Stomach (tissue), 9 donors: ENCODE measurements around the gene SPOCD1. TPM values are rescaled to one million over a fixed set of nuclear protein-coding genes. Genes with fewer than 3 reads are reported as not detected.

Source experiments
- DNase-seq, 2 donors: peaks; one replicate each; pipeline versions ENCODE4 v3.0.0 to v3.0.0-alpha.2; 2013 to 2019
- H3K27ac ChIP-seq, 5 donors: fragments of 200-600 bp in 4 of 5; sonication (generic) in 4 of 5; one replicate each; pipeline ENCODE4 v1.5.1; 2013 to 2019; ENCODE audit warnings: mild to moderate bottlenecking in 1 of 5, moderate library complexity in 1 of 5
- H3K27me3 ChIP-seq, 3 donors: fragments of 200-600 bp; sonication (generic); one replicate each; pipeline ENCODE4 v1.5.1; 2017 to 2019; ENCODE audit warnings: mixed run types in 1 of 3
- H3K36me3 ChIP-seq, 4 donors: fragments of 200-600 bp; sonication (generic); 1 replicate in 3 of 4; 2 replicates in 1 of 4; pipeline ENCODE4 v1.5.1; 2016 to 2019
- H3K4me1 ChIP-seq, 4 donors: fragments of 200-600 bp; sonication (generic); one replicate each; pipeline ENCODE4 v1.5.1; 2016 to 2019
- H3K4me3 ChIP-seq, 4 donors: fragments of 200-600 bp; sonication (generic) in 3 of 4; one replicate each; pipeline ENCODE4 v1.5.1; 2016 to 2019; ENCODE audit warnings: mild to moderate bottlenecking in 1 of 4
- H3K9me3 ChIP-seq, 4 donors: fragments of 200-600 bp; sonication (generic); one replicate each; pipeline ENCODE4 v1.5.1; 2016 to 2019
- CTCF ChIP-seq, 7 experiments: fragments of 450-650 bp in 4 of 7; fragments of 200-600 bp in 3 of 7; sonication (generic) in 3 of 7; IDR thresholded peaks; one replicate each; pipeline ENCODE4 v1.5.1; 2016 to 2019; ENCODE audit warnings: antibody characterized with exemption in 7 of 7, control low read depth in 2 of 7, mild to moderate bottlenecking in 1 of 7
- EP300 ChIP-seq: sonication (generic); formaldehyde crosslinking; IDR thresholded peaks from one replicate; pipeline ENCODE4 v1.6.1; 2017; ENCODE audit warnings: antibody characterized with exemption
- POLR2A ChIP-seq, 4 donors: fragments of 450-650 bp; IDR thresholded peaks; one replicate each; pipeline ENCODE4 v1.6.1; 2016; ENCODE audit warnings: antibody characterized with exemption in 4 of 4, control low read depth in 2 of 4, mild to moderate bottlenecking in 1 of 4, moderate library complexity in 1 of 4
- POLR2AphosphoS5 ChIP-seq, 3 donors: sonication (generic); formaldehyde crosslinking; IDR thresholded peaks; one replicate each; pipeline ENCODE4 v1.6.1; 2016; ENCODE audit warnings: antibody characterized with exemption in 3 of 3
- WGBS, 5 donors: extraction: QIAGEN DNeasy Blood & Tissue Kit in 3 of 5; methylation state at CpG; one replicate each; pipeline versions ENCODE4 v1.1.5 to v1.1.7; 2013 to 2018; 5-methylcytosine and 5-hydroxymethylcytosine counted together
- intact Hi-C: fragments of 100-400 bp; cut with DNase I; formaldehyde crosslinking; loops from one replicate; pipeline ENCODE4 v1.15.1; 2023; ENCODE audit warnings: low total_unique reads
- polyA plus RNA-seq, 3 donors: library from polyadenylated mRNA; stranded (reverse); fragments of 200-250 nt; gene quantifications; one replicate each; pipeline ENCODE4 v1.2.3, GENCODE V29; 2013
- total RNA-seq, 5 donors: library from RNA; depleted of rRNA; stranded (reverse); fragments of >200 nt; gene quantifications; one replicate each; pipeline versions ENCODE4 v1.1.0 to v1.2.3, GENCODE V29; 2014 to 2016
- donor health status: healthy with polysubstance abuse.
- donor health status: Bipolar disorder and iron deficiency.
- donor health status: healthy.

SPOCD1 gene
- total and polyA plus RNA-seq, 8 donors: 0.55 to 11.1 (median 4.5) TPM; not detected in 1

DNA sequence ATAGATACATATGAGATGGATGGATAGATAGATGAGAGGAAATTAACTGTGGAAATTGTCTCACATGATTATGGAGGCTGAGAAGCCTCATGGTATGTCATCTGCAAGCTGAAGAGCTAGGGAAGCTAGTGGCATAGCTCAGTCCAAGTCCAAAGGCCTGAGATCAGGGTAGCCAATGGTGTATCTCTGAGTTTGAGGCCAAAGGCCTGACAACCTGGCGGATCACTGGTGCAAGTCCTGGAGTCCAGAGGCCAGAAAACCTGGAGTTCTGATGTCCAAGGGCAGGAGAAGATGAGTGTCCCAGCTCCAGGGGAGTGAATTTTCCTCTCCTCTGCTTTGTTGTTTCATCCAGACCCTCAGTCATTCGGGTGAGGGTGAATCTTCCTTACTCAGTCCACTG, 43.9 kb upstream of the SPOCD1 start:
- H3K4me3 ChIP-seq: no peak overlapping the region
- no peaks in the 10 kb centered on the region for H3K4me1 ChIP-seq
- TF ChIP-seq POLR2AphosphoS5 (IDR thresholded peaks at IDR 0.05) (no peak), EP300 (no peak), CTCF (IDR thresholded peaks at IDR 0.05) (no peak), POLR2A (IDR thresholded peaks at IDR 0.05) (no peak)
- intact Hi-C loops: no loop called here
- no peak for DNase-seq
- H3K27me3 ChIP-seq: no peaks in the 10 kb centered on the region
- H3K27ac ChIP-seq: no peak overlapping the region
- H3K36me3 ChIP-seq: no peaks in the 10 kb centered on the region
- 89 to 100% (median 93%) methylated on average over 2 of the region's 2 CpGs for WGBS, 5 donors
- no peaks in the 10 kb centered on the region for H3K9me3 ChIP-seq

GRCh38 chr1:31859044-31859443, 43.2 kb upstream of the SPOCD1 start:
- WGBS, 5 donors: 94 to 100% (median 96%) methylated on average over 3 of the region's 3 CpGs
- H3K36me3 ChIP-seq: no peaks in the 10 kb centered on the region
- no peak for TF ChIP-seq EP300
- TF ChIP-seq POLR2A (IDR thresholded peaks at IDR 0.05): no peak
- TF ChIP-seq CTCF (IDR thresholded peaks at IDR 0.05): no peak
- TF ChIP-seq POLR2AphosphoS5 (IDR thresholded peaks at IDR 0.05): no peak
- H3K4me3 ChIP-seq: no peak overlapping the region
- H3K4me1 ChIP-seq: no peaks in the 10 kb centered on the region
- H3K27me3 ChIP-seq: no peaks in the 10 kb centered on the region
- DNase-seq: no peak
- intact Hi-C loops: no loop called here
- H3K9me3 ChIP-seq: no peaks in the 10 kb centered on the region
- no peak overlapping the region for H3K27ac ChIP-seq

- Histone ChIP-seq H3K27me3 (no peaks in the 10 kb centered on the region), H3K36me3 (no peaks in the 10 kb centered on the region), H3K4me3 (no peak overlapping the region), H3K9me3 (no peaks in the 10 kb centered on the region), H3K4me1 (no peaks in the 10 kb centered on the region), H3K27ac (no peak overlapping the region)
- TF ChIP-seq CTCF (IDR thresholded peaks at IDR 0.05) (no peak), POLR2A (IDR thresholded peaks at IDR 0.05) (no peak), EP300 (no peak), POLR2AphosphoS5 (IDR thresholded peaks at IDR 0.05) (no peak)
- DNase-seq: no peak
- WGBS, 5 donors: 83 to 92% (median 87%) methylated on average over 6 of the region's 6 CpGs
- intact Hi-C loops: no loop called here
Measured at GRCh38 chr1:31857863-31858262, 42.0 kb upstream of the SPOCD1 start.

DNA sequence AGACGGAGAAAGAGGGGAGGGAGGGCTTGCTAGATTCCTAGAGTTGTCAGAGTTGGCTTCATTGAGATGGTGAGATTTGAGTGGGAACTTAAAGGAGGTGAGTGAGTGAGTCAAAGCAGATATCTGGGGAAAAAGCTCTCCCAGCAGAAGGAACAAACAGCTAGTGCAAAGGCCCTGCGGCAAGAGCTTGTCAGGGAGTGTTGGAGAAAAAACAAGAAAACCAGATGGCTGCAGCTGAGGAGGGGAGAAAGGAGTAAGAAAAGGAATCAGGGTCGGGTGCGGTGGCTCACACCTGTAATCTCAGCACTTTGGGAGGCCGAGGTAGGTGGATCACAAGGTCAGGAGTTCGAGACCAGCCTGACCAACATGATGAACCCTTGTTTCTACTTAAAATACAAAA, 40.3 kb upstream of the SPOCD1 start:
- intact Hi-C loops: no loop called here
- no peak for DNase-seq
- Histone ChIP-seq H3K27ac (no peak overlapping the region), H3K9me3 (no peaks in the 10 kb centered on the region), H3K27me3 (no peaks in the 10 kb centered on the region), H3K36me3 (no peaks in the 10 kb centered on the region), H3K4me3 (no peak overlapping the region), H3K4me1 (no peaks in the 10 kb centered on the region)
- no peak for TF ChIP-seq CTCF (IDR thresholded peaks at IDR 0.05)
- no peak for TF ChIP-seq POLR2AphosphoS5 (IDR thresholded peaks at IDR 0.05)
- TF ChIP-seq POLR2A (IDR thresholded peaks at IDR 0.05): no peak
- TF ChIP-seq EP300: no peak
- WGBS, 5 donors: 90 to 99% (median 92%) methylated on average over 6 of the region's 6 CpGs
